HepG2 (cell line): Measurements from ENCODE around the gene SPATA13. TPM values are rescaled to one million over a fixed set of nuclear protein-coding genes. Genes with fewer than 3 reads are reported as not detected.

Experiments used
- CENPX ChIP-seq: sonication (generic); formaldehyde crosslinking; IDR thresholded peaks from 2 replicates; pipeline ENCODE4 v1.9.0; 2021; ENCODE audit warnings: mild to moderate bottlenecking, missing genetic modification reagents, moderate library complexity
- CHD2 ChIP-seq: IDR thresholded peaks from 2 replicates; pipeline ENCODE4 v1.6.1; 2011; ENCODE audit warnings: low read depth, low read length, improper control_type of control experiment
- MTA1 ChIP-seq: sonication (generic); formaldehyde crosslinking; IDR thresholded peaks from 2 replicates; pipeline ENCODE4 v1.4.0; 2020; ENCODE audit warnings: missing genetic modification reagents, mild to moderate bottlenecking, borderline replicate concordance
- PAWR ChIP-seq: sonication (generic); formaldehyde crosslinking; IDR thresholded peaks from 2 replicates; pipeline ENCODE4 v1.4.0; 2020; ENCODE audit warnings: missing genetic modification reagents, mild to moderate bottlenecking, borderline replicate concordance
- ZNF513 ChIP-seq: sonication (generic); formaldehyde crosslinking; conservative IDR thresholded peaks from 2 replicates; pipeline ENCODE4 v1.5.0; 2020; ENCODE audit warnings: missing genetic modification reagents
- ZNF639 ChIP-seq: conservative IDR thresholded peaks from 2 replicates; pipeline ENCODE4 v1.6.1; 2018; ENCODE audit warnings: missing genetic modification reagents
- ZNF660 ChIP-seq: sonication (generic); formaldehyde crosslinking; IDR thresholded peaks from 2 replicates; pipeline ENCODE4 v1.5.1; 2020; ENCODE audit warnings: mild to moderate bottlenecking, low read depth, missing genetic modification reagents, borderline replicate concordance
- polyA plus RNA-seq, 8 experiments: library from polyadenylated mRNA; depleted of rRNA in 3 of 8; stranded (reverse) in 7 of 8; unstranded in 1 of 8; fragments of >200 nt; fragmentation: Illumina TruSeq in 4 of 8; extraction: Trizol in 4 of 8; gene quantifications; 2 replicates each; pipeline versions ENCODE4 v1.2.1 to v1.2.3, GENCODE V29; 2011 to 2016; ENCODE audit warnings: low read depth in 4 of 8, missing spikeins in 1 of 8, mixed read lengths in 1 of 8; ENCODE audit not compliant: insufficient read depth in 1 of 8
- total RNA-seq, 5 experiments: library from RNA; depleted of rRNA; stranded (reverse); fragments of >200 nt; fragmentation: Illumina TruSeq; extraction: Trizol; gene quantifications; 2 replicates each; pipeline ENCODE4 v1.2.3, GENCODE V29; 2016; ENCODE audit warnings: low read depth in 1 of 5
- TF ChIP-seq, protein P1 (sequence below): sonication (generic); formaldehyde crosslinking; IDR thresholded peaks from 2 replicates; pipeline ENCODE4 v1.5.0; 2020; ENCODE audit warnings: missing genetic modification reagents, mild to moderate bottlenecking, borderline replicate concordance
- TF ChIP-seq, protein P2 (sequence below): sonication (generic); formaldehyde crosslinking; IDR thresholded peaks from 2 replicates; pipeline ENCODE4 v1.8.0; 2022; ENCODE audit warnings: mild to moderate bottlenecking, missing genetic modification reagents
- TF ChIP-seq, protein P3 (sequence below): sonication (generic); formaldehyde crosslinking; IDR thresholded peaks from 2 replicates; pipeline ENCODE4 v1.4.0; 2020; ENCODE audit warnings: mild to moderate bottlenecking, missing genetic modification reagents
- TF ChIP-seq, protein P4 (sequence below): sonication (generic); formaldehyde crosslinking; IDR thresholded peaks from 2 replicates; pipeline ENCODE4 v1.4.0; 2020; ENCODE audit warnings: missing genetic modification reagents

The SPATA13 gene
- total and polyA plus RNA-seq, 2 of the 13 experiments (the other 11 are each of a cell fraction or from before 2014, with no cell fraction given): 11.3 to 14.2 TPM

DNA sequence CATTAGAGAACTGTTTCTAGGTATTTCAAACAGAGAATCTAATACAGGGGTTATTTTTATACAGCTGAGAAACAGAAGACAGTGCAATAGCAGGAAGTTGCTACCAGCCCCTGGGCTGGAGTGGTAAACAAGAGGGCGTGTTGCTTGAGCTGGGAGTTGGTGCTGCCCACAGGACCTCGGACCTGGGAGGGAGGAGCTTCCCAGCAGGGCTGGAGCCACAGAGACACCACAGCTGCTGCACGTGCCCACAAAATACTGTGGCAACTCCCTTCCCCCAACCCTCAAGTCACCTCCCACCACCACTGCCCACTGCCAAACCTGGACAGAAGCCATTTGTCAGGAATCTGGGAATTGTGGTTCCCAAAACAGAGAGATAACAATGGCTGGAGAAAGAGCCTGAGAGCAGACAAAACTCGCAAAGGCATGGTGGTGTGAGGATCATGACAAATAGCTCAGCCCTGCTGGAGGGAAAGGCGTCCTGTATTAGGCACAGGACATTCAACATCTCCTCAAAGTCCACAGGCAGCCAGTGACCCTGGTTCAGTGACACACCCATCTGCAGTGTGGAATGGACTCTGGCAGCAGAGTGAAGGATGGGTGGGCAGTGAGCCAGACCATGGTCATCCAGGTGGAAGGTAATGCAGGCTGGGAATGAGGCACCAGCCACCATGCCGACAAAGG is 57.2 kb downstream of the SPATA13 start (continued):
- TF ChIP-seq, protein P1, sequence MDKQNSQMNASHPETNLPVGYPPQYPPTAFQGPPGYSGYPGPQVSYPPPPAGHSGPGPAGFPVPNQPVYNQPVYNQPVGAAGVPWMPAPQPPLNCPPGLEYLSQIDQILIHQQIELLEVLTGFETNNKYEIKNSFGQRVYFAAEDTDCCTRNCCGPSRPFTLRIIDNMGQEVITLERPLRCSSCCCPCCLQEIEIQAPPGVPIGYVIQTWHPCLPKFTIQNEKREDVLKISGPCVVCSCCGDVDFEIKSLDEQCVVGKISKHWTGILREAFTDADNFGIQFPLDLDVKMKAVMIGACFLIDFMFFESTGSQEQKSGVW (CRISPR knock-in tag): no peak
- TF ChIP-seq CHD2: no peak
- no peak for TF ChIP-seq CENPX
- TF ChIP-seq, protein P2, sequence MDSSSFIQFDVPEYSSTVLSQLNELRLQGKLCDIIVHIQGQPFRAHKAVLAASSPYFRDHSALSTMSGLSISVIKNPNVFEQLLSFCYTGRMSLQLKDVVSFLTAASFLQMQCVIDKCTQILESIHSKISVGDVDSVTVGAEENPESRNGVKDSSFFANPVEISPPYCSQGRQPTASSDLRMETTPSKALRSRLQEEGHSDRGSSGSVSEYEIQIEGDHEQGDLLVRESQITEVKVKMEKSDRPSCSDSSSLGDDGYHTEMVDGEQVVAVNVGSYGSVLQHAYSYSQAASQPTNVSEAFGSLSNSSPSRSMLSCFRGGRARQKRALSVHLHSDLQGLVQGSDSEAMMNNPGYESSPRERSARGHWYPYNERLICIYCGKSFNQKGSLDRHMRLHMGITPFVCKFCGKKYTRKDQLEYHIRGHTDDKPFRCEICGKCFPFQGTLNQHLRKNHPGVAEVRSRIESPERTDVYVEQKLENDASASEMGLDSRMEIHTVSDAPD (CRISPR knock-in tag): peak; percentile 57; the same call in 1 of the 2 replicates
- TF ChIP-seq MTA1 (CRISPR knock-in tag): 0 out of 2 replicates have a peak, but pooled peaks have one; percentile 56
- TF ChIP-seq, protein P3, sequence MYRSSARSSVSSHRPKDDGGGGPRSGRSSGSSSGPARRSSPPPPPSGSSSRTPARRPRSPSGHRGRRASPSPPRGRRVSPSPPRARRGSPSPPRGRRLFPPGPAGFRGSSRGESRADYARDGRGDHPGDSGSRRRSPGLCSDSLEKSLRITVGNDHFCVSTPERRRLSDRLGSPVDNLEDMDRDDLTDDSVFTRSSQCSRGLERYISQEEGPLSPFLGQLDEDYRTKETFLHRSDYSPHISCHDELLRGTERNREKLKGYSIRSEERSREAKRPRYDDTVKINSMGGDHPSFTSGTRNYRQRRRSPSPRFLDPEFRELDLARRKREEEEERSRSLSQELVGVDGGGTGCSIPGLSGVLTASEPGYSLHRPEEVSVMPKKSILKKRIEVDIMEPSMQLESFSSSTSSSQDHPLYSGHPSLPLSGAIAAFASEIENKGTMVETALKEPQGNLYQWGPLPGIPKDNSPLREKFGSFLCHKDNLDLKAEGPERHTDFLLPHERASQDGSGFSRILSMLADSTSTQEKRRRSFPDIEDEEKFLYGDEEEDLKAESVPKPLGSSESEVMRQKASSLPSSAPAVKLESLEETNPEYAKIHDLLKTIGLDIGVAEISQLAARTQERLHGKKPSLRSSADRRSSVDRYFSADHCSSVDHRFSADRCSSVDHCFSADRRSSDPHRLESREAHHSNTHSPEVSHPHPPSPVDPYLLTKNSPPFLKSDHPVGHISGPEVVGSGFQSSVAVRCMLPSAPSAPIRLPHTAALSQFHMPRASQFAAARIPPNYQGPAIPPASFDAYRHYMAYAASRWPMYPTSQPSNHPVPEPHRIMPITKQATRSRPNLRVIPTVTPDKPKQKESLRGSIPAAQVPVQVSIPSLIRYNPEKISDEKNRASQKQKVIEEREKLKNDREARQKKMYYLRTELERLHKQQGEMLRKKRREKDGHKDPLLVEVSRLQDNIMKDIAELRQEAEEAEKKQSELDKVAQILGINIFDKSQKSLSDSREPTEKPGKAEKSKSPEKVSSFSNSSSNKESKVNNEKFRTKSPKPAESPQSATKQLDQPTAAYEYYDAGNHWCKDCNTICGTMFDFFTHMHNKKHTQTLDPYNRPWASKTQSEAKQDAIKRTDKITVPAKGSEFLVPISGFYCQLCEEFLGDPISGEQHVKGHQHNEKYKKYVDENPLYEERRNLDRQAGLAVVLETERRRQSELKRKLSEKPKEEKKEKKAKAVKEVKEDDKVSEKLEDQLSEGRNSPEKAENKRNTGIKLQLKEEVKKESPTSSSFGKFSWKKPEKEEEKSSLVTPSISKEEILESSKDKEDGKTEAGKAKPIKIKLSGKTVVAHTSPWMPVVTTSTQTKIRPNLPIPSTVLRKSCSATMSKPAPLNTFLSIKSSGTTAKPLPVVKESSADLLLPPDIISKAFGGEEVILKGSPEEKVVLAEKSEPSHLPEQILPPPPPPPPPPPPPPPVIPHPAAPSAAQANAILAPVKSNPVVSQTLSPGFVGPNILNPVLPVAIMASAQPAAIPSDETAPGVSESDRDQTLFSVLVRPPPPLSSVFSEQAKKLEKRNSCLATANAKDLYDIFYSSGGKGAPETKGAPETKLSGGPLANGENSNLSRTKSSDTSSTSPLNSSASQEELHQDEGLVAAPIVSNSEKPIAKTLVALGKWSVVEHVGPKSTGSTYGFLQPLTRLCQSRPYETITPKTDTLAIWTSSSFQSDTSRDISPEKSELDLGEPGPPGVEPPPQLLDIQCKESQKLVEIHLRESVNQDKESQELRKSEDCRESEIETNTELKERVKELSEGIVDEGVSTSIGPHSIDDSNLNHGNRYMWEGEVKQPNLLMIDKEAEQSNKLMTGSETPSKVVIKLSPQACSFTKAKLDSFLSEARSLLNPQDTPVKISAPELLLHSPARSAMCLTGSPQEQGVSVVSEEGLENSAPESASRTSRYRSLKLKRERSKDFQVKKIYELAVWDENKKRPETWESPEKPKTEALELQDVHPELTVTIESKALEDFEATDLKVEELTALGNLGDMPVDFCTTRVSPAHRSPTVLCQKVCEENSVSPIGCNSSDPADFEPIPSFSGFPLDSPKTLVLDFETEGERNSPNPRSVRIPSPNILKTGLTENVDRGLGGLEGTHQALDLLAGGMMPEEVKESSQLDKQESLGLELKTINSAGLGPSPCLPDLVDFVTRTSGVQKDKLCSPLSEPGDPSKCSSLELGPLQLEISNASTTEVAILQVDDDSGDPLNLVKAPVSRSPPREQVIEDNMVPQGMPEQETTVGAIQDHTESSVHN (CRISPR knock-in tag): no peak
- TF ChIP-seq PAWR: no peak
- TF ChIP-seq, protein P4, sequence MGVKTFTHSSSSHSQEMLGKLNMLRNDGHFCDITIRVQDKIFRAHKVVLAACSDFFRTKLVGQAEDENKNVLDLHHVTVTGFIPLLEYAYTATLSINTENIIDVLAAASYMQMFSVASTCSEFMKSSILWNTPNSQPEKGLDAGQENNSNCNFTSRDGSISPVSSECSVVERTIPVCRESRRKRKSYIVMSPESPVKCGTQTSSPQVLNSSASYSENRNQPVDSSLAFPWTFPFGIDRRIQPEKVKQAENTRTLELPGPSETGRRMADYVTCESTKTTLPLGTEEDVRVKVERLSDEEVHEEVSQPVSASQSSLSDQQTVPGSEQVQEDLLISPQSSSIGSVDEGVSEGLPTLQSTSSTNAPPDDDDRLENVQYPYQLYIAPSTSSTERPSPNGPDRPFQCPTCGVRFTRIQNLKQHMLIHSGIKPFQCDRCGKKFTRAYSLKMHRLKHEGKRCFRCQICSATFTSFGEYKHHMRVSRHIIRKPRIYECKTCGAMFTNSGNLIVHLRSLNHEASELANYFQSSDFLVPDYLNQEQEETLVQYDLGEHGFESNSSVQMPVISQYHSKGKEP (CRISPR knock-in tag): no peak
- no peak for TF ChIP-seq ZNF639 (CRISPR knock-in tag)
- no peak for TF ChIP-seq ZNF660
- no peak for TF ChIP-seq ZNF513 (CRISPR knock-in tag)
